ENCODE data around the gene KLF2. TPM values are rescaled to one million over a fixed set of nuclear protein-coding genes. Genes with fewer than 3 reads are reported as not detected.
A peak's percentile ranks its signal among the peaks of the same experiment; 100 is the strongest.

KLF2 gene
- total RNA-seq, 1 experiment from 2014 or later, result 0.77 TPM

GRCh38 chr19:16296713-16297112, 27.9 kb upstream of the KLF2 start:
- intact Hi-C loops (cut with micrococcal nuclease; ENCODE audit: unreplicated experiment), result no loop called here
- POLR2A ChIA-PET, result no interaction called here
- Mint-ChIP-seq H3K4me1 (ENCODE audit: low read depth, unreplicated experiment) (no peaks in the 10 kb centered on the region), H3K4me3 (ENCODE audit: unreplicated experiment) (no peak overlapping the region), H3K9me3 (ENCODE audit: unreplicated experiment) (no peaks in the 10 kb centered on the region), H3K27ac (ENCODE audit: unreplicated experiment) (no peak overlapping the region), H3K27me3 (ENCODE audit: insufficient read depth, unreplicated experiment) (no peaks in the 10 kb centered on the region), H3K36me3 (ENCODE audit: insufficient read depth, unreplicated experiment) (no peaks in the 10 kb centered on the region)
- Histone ChIP-seq H3K36me3 (ENCODE audit: control insufficient read depth, insufficient read depth, low read length) (no peaks in the 10 kb centered on the region), H3K27me3 (replicated peaks; ENCODE audit: control insufficient read depth, insufficient read depth, low read length) (no peaks in the 10 kb centered on the region; the same call in 1 of the 2 replicates), H3K9me3 (no peaks in the 10 kb centered on the region), H3K4me1 (peaks cover 7% of the 10 kb centered on the region; the same call in 1 of the 2 replicates), H3K4me3 (ENCODE audit: low read depth, low read length) (no peak overlapping the region)
- CTCF ChIA-PET, result no interaction called here
- no peak for TF ChIP-seq CTCF (IDR thresholded peaks at IDR 0.05; ENCODE audit: insufficient read depth in 1 of 2, low read depth in 1 of 2, low read length in 1 of 2, severe bottlenecking in 1 of 2, unreplicated experiment in 1 of 2)
- no TSS peak for BruUV-seq (replicated peaks)
- DNase-seq, result no peak

DNA sequence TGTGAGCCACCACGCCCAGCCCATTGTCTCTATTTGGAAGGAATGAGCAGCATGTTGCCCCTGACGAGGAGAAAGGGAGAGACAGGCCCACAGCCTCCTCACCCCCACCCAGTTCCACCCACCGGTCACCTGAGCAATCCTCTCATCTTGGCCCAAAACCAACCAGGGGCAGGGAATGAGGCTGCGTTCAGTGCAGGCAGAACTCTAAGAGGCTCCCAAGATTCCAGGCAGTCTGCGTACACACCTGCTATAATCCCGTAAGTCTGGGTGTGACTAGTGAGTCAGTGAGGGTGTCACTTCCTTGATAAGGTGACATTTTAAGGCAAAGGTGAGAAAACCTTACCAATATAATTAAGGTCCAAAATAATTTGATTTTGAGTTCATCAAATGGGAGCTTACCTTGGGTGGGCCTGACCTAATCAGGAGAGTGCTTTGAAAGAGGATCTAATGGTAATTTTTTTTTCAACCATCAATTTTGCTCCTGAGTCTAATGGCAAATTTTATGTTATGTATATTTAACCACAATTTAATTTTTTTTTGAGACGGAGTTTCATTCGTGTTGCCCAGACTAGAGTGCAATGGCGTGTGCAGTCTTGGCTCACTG, 26.9 kb upstream of the KLF2 start:
- BruUV-seq (replicated peaks), result no TSS peak
- H3K4me1 ChIP-seq, result peaks cover 7% of the 10 kb centered on the region; the same call in 1 of the 2 replicates
- no peak overlapping the region for H3K4me3 ChIP-seq (ENCODE audit: low read depth, low read length)
- Mint-ChIP-seq H3K36me3 (ENCODE audit: insufficient read depth, unreplicated experiment) (no peaks in the 10 kb centered on the region), H3K27me3 (ENCODE audit: insufficient read depth, unreplicated experiment) (no peaks in the 10 kb centered on the region), H3K4me1 (ENCODE audit: low read depth, unreplicated experiment) (no peaks in the 10 kb centered on the region), H3K27ac (ENCODE audit: unreplicated experiment) (no peak overlapping the region), H3K4me3 (ENCODE audit: unreplicated experiment) (no peak overlapping the region), H3K9me3 (ENCODE audit: unreplicated experiment) (no peaks in the 10 kb centered on the region)
- no peaks in the 10 kb centered on the region; the same call in 1 of the 2 replicates for H3K27me3 ChIP-seq (replicated peaks; ENCODE audit: control insufficient read depth, insufficient read depth, low read length)
- CTCF ChIA-PET, result no interaction called here
- H3K36me3 ChIP-seq (ENCODE audit: control insufficient read depth, insufficient read depth, low read length), result no peaks in the 10 kb centered on the region
- DNase-seq, result peak in 1 of 2 experiments; percentile 34
- H3K9me3 ChIP-seq, result no peaks in the 10 kb centered on the region
- POLR2A ChIA-PET, result no interaction called here
- TF ChIP-seq CTCF (IDR thresholded peaks at IDR 0.05; ENCODE audit: insufficient read depth in 1 of 2, low read depth in 1 of 2, low read length in 1 of 2, severe bottlenecking in 1 of 2, unreplicated experiment in 1 of 2), result no peak
- intact Hi-C loops (cut with micrococcal nuclease; ENCODE audit: unreplicated experiment), result no loop called here

GRCh38 chr19:16298334-16298733, 26.3 kb upstream of the KLF2 start:
- no peaks in the 10 kb centered on the region for H3K9me3 ChIP-seq
- H3K4me3 Mint-ChIP-seq (ENCODE audit: unreplicated experiment), result no peak overlapping the region
- intact Hi-C loops (cut with micrococcal nuclease; ENCODE audit: unreplicated experiment), result no loop called here
- H3K36me3 Mint-ChIP-seq (ENCODE audit: insufficient read depth, unreplicated experiment), result no peaks in the 10 kb centered on the region
- no peaks in the 10 kb centered on the region for H3K9me3 Mint-ChIP-seq (ENCODE audit: unreplicated experiment)
- DNase-seq, result no peak
- no TSS peak for BruUV-seq (replicated peaks)
- no peaks in the 10 kb centered on the region for H3K4me1 Mint-ChIP-seq (ENCODE audit: low read depth, unreplicated experiment)
- POLR2A ChIA-PET, result no interaction called here
- H3K4me3 ChIP-seq (ENCODE audit: low read depth, low read length), result no peak overlapping the region
- no peaks in the 10 kb centered on the region for H3K27me3 Mint-ChIP-seq (ENCODE audit: insufficient read depth, unreplicated experiment)
- peaks cover 7% of the 10 kb centered on the region; the same call in 1 of the 2 replicates for H3K4me1 ChIP-seq
- TF ChIP-seq CTCF (IDR thresholded peaks at IDR 0.05; ENCODE audit: insufficient read depth in 1 of 2, low read depth in 1 of 2, low read length in 1 of 2, severe bottlenecking in 1 of 2, unreplicated experiment in 1 of 2), result no peak
- no peaks in the 10 kb centered on the region for H3K36me3 ChIP-seq (ENCODE audit: control insufficient read depth, insufficient read depth, low read length)
- no peak overlapping the region for H3K27ac Mint-ChIP-seq (ENCODE audit: unreplicated experiment)
- no peaks in the 10 kb centered on the region; the same call in 1 of the 2 replicates for H3K27me3 ChIP-seq (replicated peaks; ENCODE audit: control insufficient read depth, insufficient read depth, low read length)
- CTCF ChIA-PET, result no interaction called here
